Cardiac muscle cell (in vitro differentiated cells and primary cell): Measurements from ENCODE around the gene IKZF4. TPM values are rescaled to one million over a fixed set of nuclear protein-coding genes. Genes with fewer than 3 reads are reported as not detected.

Experiments
- DNase-seq, 2 donors: peaks; one replicate each; pipeline versions ENCODE4 v3.0.0 to v3.0.0-alpha.2; 2010 to 2017; ENCODE audit warnings: low read depth in 1 of 2, low spot score in 1 of 2
- H3K27ac ChIP-seq: fragments of 200-600 bp; sonication (generic); 2 replicates; pipeline ENCODE4 v1.5.1; 2016
- H3K27me3 ChIP-seq: fragments of 200-600 bp; sonication (generic); 2 replicates; pipeline ENCODE4 v1.6.0; 2016; ENCODE audit warnings: control low read depth
- H3K36me3 ChIP-seq: fragments of 200-600 bp; sonication (generic); 2 replicates; pipeline ENCODE4 v1.5.1; 2016; ENCODE audit warnings: control low read depth
- H3K4me1 ChIP-seq: fragments of 200-600 bp; sonication (generic); 2 replicates; pipeline ENCODE4 v1.8.1; 2017; ENCODE audit warnings: low read depth, mild to moderate bottlenecking, mixed run types
- H3K4me3 ChIP-seq: fragments of 200-600 bp; sonication (generic); 2 replicates; pipeline ENCODE4 v1.5.1; 2016; ENCODE audit warnings: mild to moderate bottlenecking
- H3K9me3 ChIP-seq: fragments of 200-600 bp; sonication (generic); 2 replicates; pipeline ENCODE4 v1.5.1; 2017; ENCODE audit warnings: low read depth, mild to moderate bottlenecking, control low read depth
- CTCF ChIP-seq: IDR thresholded peaks from 2 replicates; pipeline ENCODE4 v1.5.1; 2012; ENCODE audit warnings: low read depth, mild to moderate bottlenecking, low read length
- polyA plus RNA-seq: library from polyadenylated mRNA; unstranded; fragments of >200 nt; fragmentation: Nextera tagmentation; extraction: Ambion mirVana; gene quantifications from 2 replicates; pipeline ENCODE4 v1.2.1, GENCODE V29; 2016
- total RNA-seq: library from RNA; depleted of rRNA; stranded (reverse); fragments of >200 nt; gene quantifications from 2 replicates; pipeline ENCODE4 v1.2.3, GENCODE V29; 2016

IKZF4 gene
- total RNA-seq (9.7 and 11.5 TPM in 2 replicates), polyA plus RNA-seq (12.5 and 18.1 TPM in 2 replicates)

DNA sequence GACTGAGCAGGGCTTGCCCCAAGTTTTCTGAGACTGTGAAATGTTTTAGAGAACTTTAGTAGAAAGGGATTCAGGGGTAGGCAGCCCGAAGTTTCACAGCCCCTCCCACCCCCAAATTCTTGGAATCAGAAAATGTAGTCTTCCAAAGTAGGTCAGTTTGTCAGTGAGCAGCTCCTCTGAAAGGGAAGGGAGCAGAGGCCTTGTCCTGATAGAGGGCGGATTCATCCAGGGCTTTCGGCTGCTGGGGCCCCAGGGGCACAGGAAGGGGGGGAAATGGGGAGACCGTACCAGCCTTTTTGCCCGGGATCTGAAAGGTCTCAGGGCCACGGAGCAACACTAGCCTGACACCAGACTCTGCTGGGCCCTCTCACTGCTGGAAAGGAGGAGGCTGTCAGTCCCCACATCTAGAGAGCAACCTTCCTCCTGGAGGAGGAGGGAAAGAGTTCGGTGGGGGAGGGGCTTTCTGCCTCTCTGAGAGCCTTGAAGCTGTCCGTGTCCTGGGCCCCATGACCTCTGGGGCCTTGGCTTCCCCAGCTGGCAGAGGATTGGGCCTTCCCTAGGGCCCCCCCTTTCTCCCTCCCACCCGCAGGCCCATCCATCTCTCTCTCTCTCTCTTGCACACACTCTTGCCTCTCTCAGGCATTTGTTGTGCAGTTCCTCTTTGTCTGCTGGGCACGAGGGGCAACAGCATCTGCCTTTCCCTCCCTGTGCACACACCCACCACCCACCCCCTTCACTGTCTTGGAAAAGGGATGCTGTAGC lies at the start of gene IKZF4:
IKZF4 (plus strand) TSS at position 621 of the 762 bp plus-strand sequence. CDS start 451 bp downstream, outside the sequence.
- peak within 1 kb of the TSS; percentile 94 for H3K27ac ChIP-seq
- no peaks in the 10 kb centered on the region for H3K27me3 ChIP-seq
- peaks cover 14% of the 10 kb centered on the region for H3K36me3 ChIP-seq
- TF ChIP-seq CTCF, result no peak
- H3K4me3 ChIP-seq, result peak within 1 kb of the TSS; percentile 43
- peaks cover 41% of the 10 kb centered on the region for H3K4me1 ChIP-seq
- peak; percentile 80 to 92 for DNase-seq
- H3K9me3 ChIP-seq, result no peaks in the 10 kb centered on the region

- no peaks in the 10 kb centered on the region for H3K27me3 ChIP-seq
- no peaks in the 10 kb centered on the region for H3K9me3 ChIP-seq
- H3K4me1 ChIP-seq, result peaks cover 10% of the 10 kb centered on the region
- H3K36me3 ChIP-seq, result no peaks in the 10 kb centered on the region
- H3K27ac ChIP-seq, result peak overlapping the region; percentile 97
- DNase-seq, result peak in 1 of 2 donors; percentile 45
- H3K4me3 ChIP-seq, result no peak overlapping the region
- no peak for TF ChIP-seq CTCF
These were observed 48.8 kb upstream of the IKZF4 start for GRCh38 chr12:55972042-55972441.

DNA sequence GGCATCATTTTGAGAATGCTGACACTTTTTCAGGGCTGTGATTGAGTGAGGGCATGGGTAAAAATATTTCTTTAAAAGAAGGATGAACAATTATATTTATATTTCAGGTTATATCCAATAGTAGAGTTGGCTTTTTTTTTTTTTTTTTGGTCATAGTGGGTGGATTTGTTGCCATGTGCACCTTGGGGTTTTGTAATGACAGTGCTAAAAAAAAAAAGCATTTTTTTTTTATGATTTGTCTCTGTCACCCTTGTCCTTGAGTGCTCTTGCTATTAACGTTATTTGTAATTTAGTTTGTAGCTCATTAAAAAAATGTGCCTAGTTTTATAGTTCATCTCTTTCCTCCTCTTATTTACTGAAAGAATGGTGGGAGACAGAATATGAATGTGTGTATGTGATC lies 48.4 kb upstream of the IKZF4 start:
- DNase-seq, result no peak

DNA sequence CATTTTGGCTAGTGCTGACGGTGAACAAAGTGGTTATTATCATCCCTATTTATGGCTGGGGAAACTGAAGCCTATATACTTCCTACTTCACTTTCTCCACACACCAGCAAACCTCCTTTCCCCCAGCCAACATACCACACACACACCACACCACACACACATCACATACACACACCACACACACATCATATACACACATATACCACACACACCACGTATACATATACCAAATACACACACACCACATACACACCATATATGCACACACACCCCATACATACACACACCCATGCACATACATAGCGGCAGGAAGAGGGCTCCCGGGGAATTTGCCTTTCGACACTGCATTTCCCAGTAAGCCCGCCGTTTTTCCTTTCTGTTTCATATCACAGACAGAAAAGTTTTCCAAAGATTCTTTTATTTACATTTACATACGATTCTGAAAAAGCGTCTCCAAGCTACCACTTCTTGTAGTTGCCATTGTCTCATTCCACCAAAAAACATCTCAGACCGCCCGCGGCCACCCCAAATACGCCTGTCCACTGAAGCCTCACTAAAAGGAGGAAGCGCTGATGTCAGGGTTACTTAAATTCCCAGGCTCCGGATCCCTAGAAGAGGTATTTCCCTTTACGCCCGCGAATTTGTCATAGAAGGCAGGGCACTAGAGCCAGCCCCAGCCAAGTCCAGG lies 47.8 kb upstream of the IKZF4 start:
- Histone ChIP-seq H3K4me1 (peaks cover 10% of the 10 kb centered on the region), H3K27me3 (no peaks in the 10 kb centered on the region), H3K36me3 (no peaks in the 10 kb centered on the region), H3K4me3 (peak overlapping the region; percentile 59), H3K27ac (peak overlapping the region; percentile 97), H3K9me3 (no peaks in the 10 kb centered on the region)
- no peak for TF ChIP-seq CTCF
- no peak for DNase-seq

More for the DNA sequence above, 48.4 kb upstream of the IKZF4 start:
- no peaks in the 10 kb centered on the region for H3K9me3 ChIP-seq
- H3K4me1 ChIP-seq, result peaks cover 10% of the 10 kb centered on the region
- no peaks in the 10 kb centered on the region for H3K36me3 ChIP-seq
- TF ChIP-seq CTCF, result no peak
- peak overlapping the region; percentile 59 for H3K4me3 ChIP-seq
- H3K27ac ChIP-seq, result peak overlapping the region; percentile 97
- H3K27me3 ChIP-seq, result no peaks in the 10 kb centered on the region

DNA sequence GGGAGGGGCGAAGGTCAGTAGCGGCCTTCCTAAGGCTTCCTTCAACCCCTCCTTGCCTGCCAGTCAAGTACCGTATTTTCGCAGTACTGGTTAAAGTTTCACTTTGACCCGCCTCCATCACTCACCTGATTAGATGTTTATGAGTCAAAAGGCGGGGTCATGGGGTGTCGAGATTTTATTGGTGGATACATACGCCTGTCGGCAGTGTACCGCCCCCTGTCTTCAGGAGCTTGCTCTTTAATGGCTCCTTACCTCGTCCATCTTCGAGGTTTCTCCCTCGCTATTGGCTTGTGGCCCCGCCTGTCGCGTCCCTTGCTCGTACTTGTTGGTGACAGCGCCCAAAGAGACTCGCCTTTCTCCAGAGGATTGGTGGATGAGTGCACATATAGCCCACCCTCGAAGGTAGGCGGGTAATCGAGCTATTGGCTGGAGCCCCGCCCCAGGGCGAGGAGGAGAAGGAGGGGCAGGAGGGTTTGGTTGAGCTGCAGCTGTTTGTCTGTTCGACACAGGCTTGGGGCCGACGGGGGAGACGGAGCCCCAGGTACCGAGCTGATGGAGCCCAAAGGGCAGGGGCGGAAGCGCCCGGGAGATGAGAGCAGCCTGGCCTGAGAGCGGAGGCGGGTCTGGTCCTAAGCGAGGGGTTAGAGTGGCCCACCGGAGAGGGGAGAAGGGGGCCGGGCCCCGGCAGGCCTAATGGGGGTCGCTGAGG lies 47.1 kb upstream of the IKZF4 start, which contains the start of gene RAB5B:
RAB5B (plus strand) TSS at position 480 of the 709 bp plus-strand sequence. CDS start 12,883 bp downstream, outside the sequence.
- TF ChIP-seq CTCF, result no peak
- Histone ChIP-seq H3K4me3 (peak within 1 kb of the TSS; percentile 95), H3K27me3 (no peaks in the 10 kb centered on the region), H3K36me3 (no peaks in the 10 kb centered on the region), H3K4me1 (peaks cover 10% of the 10 kb centered on the region), H3K27ac (peak within 1 kb of the TSS; percentile 98), H3K9me3 (no peaks in the 10 kb centered on the region)
- peak; percentile 100 for DNase-seq
